NOMO-1 (cell line): ENCODE data around the gene ATP6V0D1.
"Not testable (repeated sequence)": the region's sequence is repeated elsewhere in the genome, so short reads cannot be mapped to it uniquely, and the experiment has no call there.

Experiments used
- DNase-seq, 2 experiments: peaks; one replicate each; lab custom pipeline; 2025; ENCODE audit not compliant: unreplicated experiment in 2 of 2; lab: John Stamatoyannopoulos, UW

ATP6V0D1 gene

GRCh38 chr16:67504031-67505021, 23.4 kb upstream of the ATP6V0D1 start:
- DNase-seq = peak; percentile 71 to 76

DNA sequence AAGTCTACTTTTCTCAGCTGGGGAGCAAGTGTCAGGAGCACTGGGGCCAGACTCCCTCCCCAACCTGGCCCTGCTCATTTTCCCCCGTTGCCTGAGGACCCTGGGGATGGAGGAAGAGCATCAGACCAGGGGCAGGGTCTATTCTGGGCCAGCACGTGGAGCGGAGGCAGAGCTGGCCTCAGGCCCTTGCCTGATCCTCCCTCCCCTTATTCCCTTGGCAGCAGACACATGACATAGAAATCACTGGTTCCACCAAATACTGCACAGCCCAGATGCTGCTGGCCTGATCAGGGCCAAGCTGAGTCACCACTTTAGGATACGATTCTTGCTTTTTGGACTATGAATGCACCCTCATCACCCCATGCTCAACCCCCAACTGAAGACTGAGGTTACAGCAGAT, 18.1 kb upstream of the ATP6V0D1 start:
- DNase-seq = no peak

DNA sequence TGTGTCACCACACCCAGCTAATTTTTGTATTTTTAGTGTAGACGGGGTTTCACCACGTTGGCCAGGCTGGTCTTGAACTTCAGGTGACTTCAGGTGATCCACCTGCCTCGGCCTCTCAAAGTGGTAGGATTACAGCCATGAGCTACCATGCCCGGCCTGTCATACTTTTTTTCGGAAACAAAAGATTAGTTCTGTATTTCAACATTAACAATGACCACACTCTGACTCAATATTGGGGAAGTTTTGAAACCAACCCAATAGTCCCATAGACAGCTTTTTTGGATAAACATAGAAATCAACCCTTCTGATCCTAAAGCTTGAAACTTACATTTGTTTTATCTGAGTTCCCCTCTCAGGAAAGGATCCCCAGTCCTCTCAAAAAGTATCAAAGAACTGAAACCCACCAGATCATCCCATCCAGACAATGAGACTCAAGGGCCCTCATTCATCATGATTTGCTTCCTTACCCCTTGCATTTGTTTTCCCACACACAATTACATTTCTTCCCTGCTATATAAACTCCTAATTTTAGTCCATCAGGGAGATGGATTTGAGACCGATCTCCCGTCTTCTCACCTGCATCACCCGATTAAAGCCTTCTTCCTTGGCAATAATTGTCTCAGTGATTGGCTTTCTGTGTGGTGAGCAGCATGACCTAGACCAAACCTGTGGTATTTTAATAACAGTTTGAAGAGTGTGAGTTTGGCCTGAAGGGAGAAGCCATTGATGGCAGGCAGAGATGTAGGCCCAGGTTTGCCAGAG, 9.6 kb upstream of the ATP6V0D1 start:
- peak; percentile 47 to 86 for DNase-seq

GRCh38 chr16:67489401-67490083, 8.6 kb upstream of the ATP6V0D1 start:
- DNase-seq = no peak

- DNase-seq = not testable (repeated sequence)
Measured at GRCh38 chr16:67487561-67487960, 6.6 kb upstream of the ATP6V0D1 start.

DNA sequence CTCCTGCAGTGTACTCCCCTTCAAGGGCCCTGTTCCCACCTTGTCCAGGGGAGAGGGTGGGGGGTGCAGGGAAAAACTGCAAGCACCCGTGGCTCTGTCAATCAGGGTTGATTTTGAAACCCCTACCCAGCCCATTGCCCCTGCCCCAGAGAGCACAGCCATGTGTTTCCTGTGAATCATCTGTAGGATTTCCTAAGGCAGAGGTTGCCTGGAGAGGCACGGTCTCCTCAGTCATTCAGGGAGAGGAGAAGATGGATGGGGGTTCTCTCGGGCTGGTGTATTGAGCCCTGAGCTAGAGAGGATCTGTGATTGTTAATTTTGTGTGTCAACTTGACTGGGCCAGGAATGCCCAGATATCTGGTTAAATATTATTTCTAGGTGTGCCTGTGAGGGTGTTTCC, 5.8 kb upstream of the ATP6V0D1 start:
- DNase-seq = peak in 1 of 2 experiments; percentile 17

DNA sequence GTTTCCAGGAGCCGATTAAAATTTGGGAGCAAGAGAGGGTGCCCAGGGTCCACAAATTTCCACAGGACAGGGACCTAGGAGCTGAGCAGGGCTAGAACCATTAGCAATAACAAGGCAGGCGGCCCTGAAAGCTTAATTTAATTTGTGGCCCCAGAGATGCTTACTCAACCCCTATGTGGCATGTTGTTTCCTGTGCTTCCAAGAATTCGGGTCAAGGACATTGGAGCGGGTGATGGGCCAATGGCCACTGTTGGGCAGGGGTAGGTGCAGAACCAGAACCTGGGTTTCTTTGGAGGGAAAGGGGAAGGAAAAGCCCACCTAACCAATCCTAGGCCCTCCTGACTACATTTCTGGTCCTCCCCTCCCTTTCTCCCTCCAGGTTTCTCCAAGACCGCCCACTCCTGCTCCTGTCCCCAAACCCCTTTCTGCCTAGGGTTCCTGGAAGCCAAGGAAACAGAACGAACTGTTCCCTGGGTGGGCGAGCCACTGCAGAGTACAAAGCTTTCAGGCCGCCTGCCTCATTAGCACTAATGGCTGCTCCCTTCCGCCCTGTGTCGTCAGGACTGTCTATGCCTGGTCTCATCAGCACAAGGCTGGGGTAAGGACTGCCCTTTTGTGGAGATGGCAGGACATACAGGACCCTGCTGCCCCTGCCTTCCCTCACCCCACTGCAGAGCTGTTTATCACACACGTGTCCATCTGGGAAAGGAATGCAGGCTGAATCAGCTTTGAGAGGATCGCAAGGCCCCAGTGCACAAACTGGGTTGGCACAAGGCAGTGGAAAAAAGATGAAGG, 3.0 kb upstream of the ATP6V0D1 start:
- no peak for DNase-seq

- DNase-seq = no peak
Measured at GRCh38 chr16:67483150-67483549, 2.2 kb upstream of the ATP6V0D1 start, which contains the start of gene AGRP. Gene AGRP (minus strand): TSS chr16:67483547. CDS start chr16:67483398, 149 bp downstream.

DNA sequence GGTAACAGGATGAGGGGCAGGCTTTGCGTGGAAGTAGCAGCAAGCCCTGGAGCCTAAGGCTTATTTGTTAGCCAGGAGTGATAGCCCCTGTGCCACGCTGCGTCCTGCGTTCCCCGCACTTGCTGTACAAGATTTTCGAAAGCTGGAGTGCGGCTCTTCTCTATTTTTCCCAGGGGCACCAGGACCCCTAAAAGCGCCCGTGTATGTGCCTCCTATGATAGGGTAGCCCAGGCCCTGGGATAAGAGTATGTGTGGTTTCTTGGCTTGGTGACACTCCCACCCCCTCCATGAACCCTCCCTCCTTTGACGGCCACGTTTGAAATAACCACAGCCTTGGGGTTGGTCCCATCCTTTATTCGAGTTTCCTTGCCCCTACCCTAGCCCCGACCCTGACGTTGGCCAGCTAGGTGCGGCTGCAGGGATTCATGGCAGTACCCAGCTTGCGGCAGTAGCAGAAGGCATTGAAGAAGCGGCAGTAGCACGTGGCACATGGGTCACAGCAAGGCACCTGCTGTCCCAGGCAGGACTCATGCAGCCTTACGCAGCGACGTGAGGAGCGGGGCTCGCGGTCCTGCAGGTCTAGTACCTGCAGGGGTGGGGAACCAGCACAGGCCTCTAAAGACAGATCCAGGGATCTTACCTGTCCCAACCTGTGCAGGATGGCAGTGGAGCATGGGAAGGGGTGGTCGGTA, 1.4 kb upstream of the ATP6V0D1 start:
- DNase-seq = no peak

DNA sequence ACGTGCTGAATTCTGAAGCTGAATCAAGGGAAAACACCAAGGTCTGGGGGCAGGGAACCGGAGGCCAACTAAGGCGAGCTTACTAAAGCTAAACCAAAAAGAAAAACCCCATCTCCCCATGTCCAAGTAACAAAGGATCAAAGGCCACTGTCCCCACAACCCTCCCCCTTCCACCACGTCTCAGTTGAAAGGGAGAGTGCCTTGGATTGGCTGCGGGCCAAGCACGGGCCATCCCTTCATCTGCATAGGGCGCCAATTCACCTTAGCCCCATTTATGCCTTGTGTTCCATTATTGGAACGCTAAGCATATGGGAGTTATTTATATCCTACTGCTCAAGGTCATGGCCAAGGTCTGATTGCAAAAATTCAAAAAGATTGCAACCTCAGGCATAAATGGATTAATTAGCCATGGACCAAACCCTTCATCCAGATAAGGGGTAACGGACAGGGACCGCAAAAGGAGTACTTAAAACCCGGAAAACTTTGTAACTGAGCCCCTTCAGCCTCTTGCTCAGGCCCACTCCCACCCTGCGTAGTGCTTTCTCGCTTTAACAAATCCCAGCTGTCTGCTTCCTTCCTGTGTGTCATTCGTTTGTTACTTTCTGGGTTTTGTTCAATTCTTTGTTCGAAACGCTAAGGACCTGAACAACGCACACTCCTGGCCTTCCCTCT, 740 bp upstream of the ATP6V0D1 start:
- DNase-seq = peak in 1 of 2 experiments; percentile 43

GRCh38 chr16:67477960-67478554, 2.9 kb downstream of the ATP6V0D1 start:
- DNase-seq = no peak

DNA sequence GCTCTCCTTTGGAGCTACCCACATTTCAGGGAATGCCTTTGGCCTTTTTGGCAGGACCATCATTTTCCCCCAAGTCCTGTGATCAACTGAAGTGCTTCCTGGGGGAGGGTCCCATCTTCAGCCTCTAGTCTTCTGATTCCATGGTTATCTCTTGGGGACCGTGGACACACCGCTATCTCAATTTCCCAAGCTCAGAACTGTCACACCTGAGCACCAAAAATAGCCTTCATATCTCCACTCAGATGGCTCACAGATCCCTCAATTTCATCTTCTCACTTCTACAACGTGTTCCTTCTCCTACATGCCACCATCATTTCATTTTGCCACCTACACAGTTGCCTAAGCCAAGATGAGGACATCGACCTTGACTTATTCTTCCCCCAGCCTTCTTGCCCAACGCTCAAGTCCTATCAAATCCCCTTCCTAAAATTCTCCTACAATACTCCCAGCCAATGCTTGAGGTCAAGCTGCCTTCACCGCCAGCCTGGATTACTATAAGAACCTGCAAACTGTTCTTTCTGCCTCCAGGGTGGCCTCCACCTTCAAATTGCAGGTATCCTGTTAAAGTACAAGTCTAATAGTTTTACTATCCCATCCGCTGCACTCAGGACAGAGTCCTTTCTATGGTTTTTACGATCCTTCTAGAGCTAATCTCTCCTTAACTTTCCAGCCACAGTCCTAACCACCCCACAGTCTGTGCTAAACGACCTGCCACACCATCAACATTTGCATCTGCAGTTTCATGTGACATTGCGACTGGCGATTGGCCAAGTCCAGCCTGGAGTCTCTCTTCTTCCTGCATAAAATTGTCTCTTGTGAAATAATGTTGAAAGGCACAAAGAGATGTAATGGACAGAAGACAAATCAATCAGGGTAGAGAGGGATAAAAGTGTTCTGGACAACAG, 6.2 kb downstream of the ATP6V0D1 start:
- DNase-seq = no peak

DNA sequence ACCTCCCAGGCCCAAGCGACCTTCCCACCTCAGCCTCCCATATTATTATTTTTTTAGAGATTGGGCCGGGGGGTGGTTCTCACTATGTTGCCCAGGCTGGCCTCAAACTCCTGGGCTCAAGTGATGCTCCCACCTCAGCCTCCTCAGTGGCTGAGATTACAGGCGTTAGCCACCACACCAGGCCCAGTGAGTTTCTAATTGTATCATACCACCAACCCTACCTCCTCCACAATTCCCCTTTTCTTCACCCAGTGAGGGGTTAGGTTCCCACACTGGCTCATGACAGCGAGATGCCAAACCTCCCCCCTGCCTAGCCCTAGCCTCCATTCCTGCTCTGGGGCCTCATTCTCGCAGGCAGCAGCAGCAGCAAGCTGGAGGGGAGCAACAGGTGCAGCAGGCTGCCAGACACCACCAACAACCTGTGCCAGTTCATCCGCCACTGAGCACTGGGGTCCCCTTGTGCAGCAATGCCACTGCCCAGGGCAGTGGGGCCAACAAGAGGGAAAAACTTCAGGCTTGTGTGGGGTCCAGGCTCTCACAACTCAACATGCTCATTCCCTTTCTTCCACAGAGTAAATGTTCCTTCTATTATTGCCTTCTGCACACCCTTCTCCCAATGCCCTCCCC, 9.1 kb downstream of the ATP6V0D1 start:
- DNase-seq = no peak

- no peak for DNase-seq
Measured at GRCh38 chr16:67470359-67470758, 10.6 kb downstream of the ATP6V0D1 start.

- DNase-seq = no peak
Measured at GRCh38 chr16:67468731-67469130, 12.2 kb downstream of the ATP6V0D1 start.

DNA sequence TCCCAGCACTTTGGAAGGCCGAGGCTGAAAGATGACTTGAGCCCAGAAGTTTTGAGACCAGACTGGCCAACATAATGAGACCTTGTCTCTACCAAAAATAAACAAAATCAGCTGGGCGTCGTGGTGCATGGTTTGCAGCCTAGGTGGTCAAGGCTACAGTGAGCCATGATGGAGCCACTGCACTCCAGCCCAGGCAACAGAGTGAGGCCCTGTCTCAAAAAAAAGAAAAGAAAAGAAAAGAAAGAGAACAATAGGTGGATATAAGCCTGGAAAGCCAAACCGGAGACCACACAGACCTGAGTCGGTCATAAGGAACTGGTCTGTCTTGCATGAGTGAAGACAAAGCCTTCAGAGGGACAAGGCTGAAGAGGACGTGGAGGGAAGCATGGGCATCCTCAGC, 14.4 kb downstream of the ATP6V0D1 start:
- DNase-seq = no peak

GRCh38 chr16:67464565-67464964, 16.4 kb downstream of the ATP6V0D1 start:
- no peak for DNase-seq
